Occipital lobe (tissue), 2 donors: ENCODE data around the gene LIN37. TPM values are rescaled to one million over a fixed set of nuclear protein-coding genes. Genes with fewer than 3 reads are reported as not detected.
A peak's percentile ranks its signal among the peaks of the same experiment; 100 is the strongest.

ENCODE experiments used
- DNase-seq: peaks from one replicate; lab custom pipeline; 2025; lab: John Stamatoyannopoulos, UW
- total RNA-seq: library from RNA; depleted of rRNA; stranded (reverse); fragments of >200 nt; gene quantifications from one replicate; pipeline ENCODE4 v1.2.3, GENCODE V29; 2014

The LIN37 gene
- total RNA-seq, 1 donor from 2014 or later: 8.3 TPM

- DNase-seq: no peak
Measured at GRCh38 chr19:35774274-35775045, 26.1 kb downstream of the LIN37 start.

- DNase-seq: no peak
Measured at GRCh38 chr19:35775046-35775297, 26.6 kb downstream of the LIN37 start.

GRCh38 chr19:35775298-35776101 lies 27.1 kb downstream of the LIN37 start, which contains the start of gene ARHGAP33:
Gene ARHGAP33 (plus strand): TSS chr19:35775564. CDS start chr19:35775659, 95 bp downstream.
- peak; percentile 97 for DNase-seq

GRCh38 chr19:35776102-35776788 lies 27.9 kb downstream of the LIN37 start:
- DNase-seq: no peak

GRCh38 chr19:35777086-35777841 lies 28.9 kb downstream of the LIN37 start:
- DNase-seq: no peak

GRCh38 chr19:35777961-35778360 lies 29.6 kb downstream of the LIN37 start:
- no peak for DNase-seq

GRCh38 chr19:35779033-35779432 lies 30.7 kb downstream of the LIN37 start:
- no peak for DNase-seq

GRCh38 chr19:35780058-35780457 lies 31.7 kb downstream of the LIN37 start:
- DNase-seq: no peak

- DNase-seq: no peak
Measured at GRCh38 chr19:35780717-35781116, 32.3 kb downstream of the LIN37 start.

- no peak for DNase-seq
Measured at GRCh38 chr19:35781650-35782049, 33.3 kb downstream of the LIN37 start.

GRCh38 chr19:35782589-35782988 lies 34.2 kb downstream of the LIN37 start:
- no peak for DNase-seq

- DNase-seq: no peak
Measured at GRCh38 chr19:35783469-35784434, 35.4 kb downstream of the LIN37 start.

- DNase-seq: no peak
Measured at GRCh38 chr19:35784503-35785338, 36.3 kb downstream of the LIN37 start.

GRCh38 chr19:35785339-35785627 lies 36.9 kb downstream of the LIN37 start:
- DNase-seq: no peak

- DNase-seq: no peak
Measured at GRCh38 chr19:35786299-35787160, 38.2 kb downstream of the LIN37 start.

GRCh38 chr19:35787227-35787799 lies 38.9 kb downstream of the LIN37 start:
- no peak for DNase-seq

GRCh38 chr19:35788205-35788960 lies 40.0 kb downstream of the LIN37 start:
- DNase-seq: no peak
